Neural cell (in vitro differentiated cells): Measurements from ENCODE around the gene SKIDA1. TPM values are rescaled to one million over a fixed set of nuclear protein-coding genes. Genes with fewer than 3 reads are reported as not detected.
"Not testable (repeated sequence)": the region's sequence is repeated elsewhere in the genome, so short reads cannot be mapped to it uniquely, and the experiment has no call there.

Experiments
- H2AFZ ChIP-seq: fragments of 200-600, 300-800 bp; sonication (generic), shearing (Covaris generic); 2 replicates; pipeline ENCODE4 v1.6.0; 2014; ENCODE audit warnings: low read depth, mild to moderate bottlenecking, antibody characterized with exemption, low read length, moderate library complexity
- H3F3A ChIP-seq: fragments of 200-600 bp; shearing (Covaris generic); 2 replicates; pipeline ENCODE4 v1.6.1; 2016; ENCODE audit warnings: mild to moderate bottlenecking, moderate library complexity, mixed read lengths, antibody characterized with exemption, low read length; ENCODE audit not compliant: insufficient read depth, poor library complexity, severe bottlenecking
- H3K27ac ChIP-seq: fragments of 200-600, 300-800 bp; sonication (generic), shearing (Covaris generic); 2 replicates; pipeline ENCODE4 v1.5.1; 2014; ENCODE audit warnings: mild to moderate bottlenecking, low read length, moderate library complexity
- H3K27me3 ChIP-seq: fragments of 300-800, 200-600 bp; sonication (generic), shearing (Covaris generic); 2 replicates; pipeline ENCODE4 v1.6.0; 2014; ENCODE audit warnings: mild to moderate bottlenecking, low read depth, low read length, moderate library complexity; ENCODE audit not compliant: insufficient read depth
- H3K36me3 ChIP-seq: fragments of 300-800, 200-600 bp; sonication (generic), shearing (Covaris generic); 2 replicates; pipeline ENCODE4 v1.5.1; 2014; ENCODE audit warnings: mild to moderate bottlenecking, antibody characterized with exemption, low read length, moderate library complexity; ENCODE audit not compliant: insufficient read depth
- H3K4me2 ChIP-seq: fragments of 300-800, 200-600 bp; sonication (generic), shearing (Covaris generic); 2 replicates; pipeline ENCODE4 v1.6.0; 2014; ENCODE audit warnings: mild to moderate bottlenecking, low read length
- H3K4me3 ChIP-seq: fragments of 300-800, 200-600 bp; sonication (generic), shearing (Covaris generic); 2 replicates; pipeline ENCODE4 v1.5.1; 2014; ENCODE audit warnings: mild to moderate bottlenecking, low read length, moderate library complexity
- H3K79me2 ChIP-seq: fragments of 200-600 bp; shearing (Covaris generic); replicated peaks from 2 replicates; pipeline ENCODE4 v1.6.0; 2014; ENCODE audit warnings: mild to moderate bottlenecking, low read length, moderate library complexity; ENCODE audit not compliant: insufficient read depth
- H3K9ac ChIP-seq: fragments of 300-800, 200-600 bp; sonication (generic), shearing (Covaris generic); 2 replicates; pipeline ENCODE4 v1.6.1; 2016; ENCODE audit warnings: mild to moderate bottlenecking, low read length, mixed read lengths
- H3K9me2 ChIP-seq: fragments of 200-600 bp; shearing (Covaris generic); 2 replicates; pipeline ENCODE4 v1.6.1; 2016; ENCODE audit warnings: mild to moderate bottlenecking, low read length, mixed read lengths; ENCODE audit not compliant: insufficient read depth
- H3K9me3 ChIP-seq: fragments of 200-600, 300-800 bp; sonication (generic), shearing (Covaris generic); 2 replicates; pipeline ENCODE4 v1.6.1; 2016; ENCODE audit warnings: mild to moderate bottlenecking, mixed run types, low read length, moderate library complexity, mixed read lengths
- H4K20me1 ChIP-seq: fragments of 200-600 bp; shearing (Covaris generic); 2 replicates; pipeline ENCODE4 v1.6.1; 2016; ENCODE audit warnings: mild to moderate bottlenecking, mixed run types; ENCODE audit not compliant: insufficient read depth
- EP300 ChIP-seq: fragments of 450-650 bp; conservative IDR thresholded peaks from 2 replicates; pipeline ENCODE4 v1.6.1; 2014; ENCODE audit warnings: antibody characterized with exemption, mild to moderate bottlenecking, moderate library complexity; ENCODE audit not compliant: poor library complexity, severe bottlenecking
- EZH2 ChIP-seq: fragments of 200-600, 300-800 bp; shearing (Covaris generic), sonication (generic); IDR thresholded peaks from 2 replicates; pipeline ENCODE4 v1.6.1; 2014; ENCODE audit warnings: antibody characterized with exemption, low read length, borderline replicate concordance, mild to moderate bottlenecking; ENCODE audit not compliant: insufficient read depth, poor library complexity, severe bottlenecking
- MXI1 ChIP-seq: fragments of 450-650 bp; conservative IDR thresholded peaks from 2 replicates; pipeline ENCODE4 v1.6.1; 2014; ENCODE audit warnings: antibody characterized with exemption, mild to moderate bottlenecking; ENCODE audit not compliant: poor library complexity, severe bottlenecking
- POLR2AphosphoS5 ChIP-seq: IDR thresholded peaks from 2 replicates; pipeline ENCODE4 v1.6.1; 2012
- RAD21 ChIP-seq: fragments of 450-650 bp; conservative IDR thresholded peaks from 2 replicates; pipeline ENCODE4 v1.6.1; 2014; ENCODE audit warnings: antibody characterized with exemption, mild to moderate bottlenecking, moderate library complexity
- REST ChIP-seq: IDR thresholded peaks from 2 replicates; pipeline ENCODE4 v1.6.1; 2012; ENCODE audit warnings: borderline replicate concordance
- SMC3 ChIP-seq: fragments of 450-650 bp; conservative IDR thresholded peaks from 2 replicates; pipeline ENCODE4 v1.6.1; 2014; ENCODE audit warnings: antibody characterized with exemption, mild to moderate bottlenecking, moderate library complexity; ENCODE audit not compliant: poor library complexity
- TAF1 ChIP-seq: IDR thresholded peaks from 2 replicates; pipeline ENCODE4 v1.6.1; 2012; ENCODE audit warnings: low read depth
- polyA plus RNA-seq: library from polyadenylated mRNA; depleted of rRNA; stranded (reverse); fragments of >200 nt; gene quantifications from 2 replicates; pipeline ENCODE4 v1.2.3, GENCODE V29; 2014
- TF ChIP-seq, protein P1 (sequence below): fragments of 450-650 bp; IDR thresholded peaks from 2 replicates; pipeline ENCODE4 v1.5.1; 2014; ENCODE audit warnings: antibody characterized with exemption, mild to moderate bottlenecking, moderate library complexity; ENCODE audit not compliant: poor library complexity, severe bottlenecking

SKIDA1 gene
- polyA plus RNA-seq, 1 donor from 2014 or later, result 3.7 TPM

- TF ChIP-seq, protein P1, sequence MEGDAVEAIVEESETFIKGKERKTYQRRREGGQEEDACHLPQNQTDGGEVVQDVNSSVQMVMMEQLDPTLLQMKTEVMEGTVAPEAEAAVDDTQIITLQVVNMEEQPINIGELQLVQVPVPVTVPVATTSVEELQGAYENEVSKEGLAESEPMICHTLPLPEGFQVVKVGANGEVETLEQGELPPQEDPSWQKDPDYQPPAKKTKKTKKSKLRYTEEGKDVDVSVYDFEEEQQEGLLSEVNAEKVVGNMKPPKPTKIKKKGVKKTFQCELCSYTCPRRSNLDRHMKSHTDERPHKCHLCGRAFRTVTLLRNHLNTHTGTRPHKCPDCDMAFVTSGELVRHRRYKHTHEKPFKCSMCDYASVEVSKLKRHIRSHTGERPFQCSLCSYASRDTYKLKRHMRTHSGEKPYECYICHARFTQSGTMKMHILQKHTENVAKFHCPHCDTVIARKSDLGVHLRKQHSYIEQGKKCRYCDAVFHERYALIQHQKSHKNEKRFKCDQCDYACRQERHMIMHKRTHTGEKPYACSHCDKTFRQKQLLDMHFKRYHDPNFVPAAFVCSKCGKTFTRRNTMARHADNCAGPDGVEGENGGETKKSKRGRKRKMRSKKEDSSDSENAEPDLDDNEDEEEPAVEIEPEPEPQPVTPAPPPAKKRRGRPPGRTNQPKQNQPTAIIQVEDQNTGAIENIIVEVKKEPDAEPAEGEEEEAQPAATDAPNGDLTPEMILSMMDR, result no peak
- no peak for TF ChIP-seq SMC3
- no peak for TF ChIP-seq MXI1
- no peak for TF ChIP-seq TAF1
- no peak for TF ChIP-seq EZH2
- no peak for TF ChIP-seq RAD21
- no peak for TF ChIP-seq REST
- TF ChIP-seq EP300, result no peak
- Histone ChIP-seq H4K20me1 (no peaks in the 10 kb centered on the region), H3K79me2 (peaks cover 60% of the 10 kb centered on the region), H3K36me3 (no peaks in the 10 kb centered on the region), H3K9me2 (no peaks in the 10 kb centered on the region), H3F3A (no peaks in the 10 kb centered on the region), H3K9ac (no peak overlapping the region), H2AFZ (no peak overlapping the region), H3K9me3 (no peaks in the 10 kb centered on the region), H3K27ac (no peak overlapping the region), H3K4me3 (no peak overlapping the region), H3K4me2 (no peak overlapping the region), H3K27me3 (no peaks in the 10 kb centered on the region)
Observed at GRCh38 chr10:21570761-21571521, 45.5 kb upstream of the SKIDA1 start.

DNA sequence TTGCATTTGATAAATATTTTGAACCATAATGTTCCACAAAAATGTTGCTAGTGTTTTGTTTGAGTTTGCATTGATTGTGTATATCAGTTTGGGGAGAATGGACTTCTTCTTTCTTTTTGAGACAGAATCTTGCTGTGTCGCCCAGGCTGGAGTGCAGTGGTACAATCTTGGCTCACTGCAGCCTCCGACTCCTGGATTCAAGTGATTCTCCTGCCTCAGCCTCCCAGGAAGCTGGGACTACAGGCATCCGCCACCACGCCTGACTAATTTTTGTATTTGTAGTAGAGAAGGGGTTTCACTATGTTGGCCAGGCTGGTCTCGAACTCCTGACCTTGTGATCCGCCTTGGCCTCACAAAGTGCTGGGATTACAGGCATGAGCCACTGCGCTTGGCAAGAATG lies 33.5 kb upstream of the SKIDA1 start:
- H3K4me3 ChIP-seq, H3K4me2 ChIP-seq, H3K9me3 ChIP-seq, H3K9me2 ChIP-seq, H3K9ac ChIP-seq, H3F3A ChIP-seq, H4K20me1 ChIP-seq, H3K27me3 ChIP-seq, H2AFZ ChIP-seq, H3K36me3 ChIP-seq, H3K27ac ChIP-seq: not testable (repeated sequence)
- peaks cover 54% of the 10 kb centered on the region for H3K79me2 ChIP-seq

- Histone ChIP-seq H3K4me3 (no peak overlapping the region), H3F3A (no peaks in the 10 kb centered on the region), H3K27ac (no peak overlapping the region), H3K36me3 (no peaks in the 10 kb centered on the region), H3K9me2 (no peaks in the 10 kb centered on the region), H3K4me2 (no peak overlapping the region), H3K9me3 (no peaks in the 10 kb centered on the region), H3K9ac (no peak overlapping the region), H3K79me2 (peaks cover 47% of the 10 kb centered on the region), H2AFZ (no peak overlapping the region), H4K20me1 (no peaks in the 10 kb centered on the region), H3K27me3 (no peaks in the 10 kb centered on the region)
- no peak for TF ChIP-seq EZH2
- no peak for TF ChIP-seq POLR2AphosphoS5
- no peak for TF ChIP-seq MXI1
- no peak for TF ChIP-seq SMC3
- TF ChIP-seq RAD21, result no peak
- TF ChIP-seq EP300, result no peak
Observed at GRCh38 chr10:21556527-21556926, 31.0 kb upstream of the SKIDA1 start.
